ENCODE measurements around the gene HABP2.

HABP2 gene

GRCh38 chr10:113525713-113526112, 27.1 kb upstream of the HABP2 start:
- no peak for DNase-seq (ENCODE audit: low read depth, low spot score)

GRCh38 chr10:113527211-113527906, 25.5 kb upstream of the HABP2 start:
- no peak for DNase-seq (ENCODE audit: low read depth, low spot score)

GRCh38 chr10:113528876-113529275, 24.0 kb upstream of the HABP2 start:
- DNase-seq (ENCODE audit: low read depth, low spot score), result no peak

- DNase-seq (ENCODE audit: low read depth, low spot score), result no peak
These were observed 23.3 kb upstream of the HABP2 start for GRCh38 chr10:113529575-113529974.

- DNase-seq (ENCODE audit: low read depth, low spot score), result no peak
These were observed 22.4 kb upstream of the HABP2 start for GRCh38 chr10:113530476-113530875.

GRCh38 chr10:113532724-113533123, 20.1 kb upstream of the HABP2 start:
- DNase-seq (ENCODE audit: low read depth, low spot score), result no peak

- no peak for DNase-seq (ENCODE audit: low read depth, low spot score)
These were observed 19.1 kb upstream of the HABP2 start for GRCh38 chr10:113533801-113534200.

- no peak for DNase-seq (ENCODE audit: low read depth, low spot score)
These were observed 18.4 kb upstream of the HABP2 start for GRCh38 chr10:113534423-113534822.

- DNase-seq (ENCODE audit: low read depth, low spot score), result no peak
These were observed 15.2 kb upstream of the HABP2 start for GRCh38 chr10:113537672-113538071.

- no peak for DNase-seq (ENCODE audit: low read depth, low spot score)
These were observed 14.7 kb upstream of the HABP2 start for GRCh38 chr10:113538151-113538550.

GRCh38 chr10:113539789-113540188, 13.1 kb upstream of the HABP2 start:
- DNase-seq (ENCODE audit: low read depth, low spot score), result no peak

GRCh38 chr10:113540845-113541548, 11.9 kb upstream of the HABP2 start:
- no peak for DNase-seq (ENCODE audit: low read depth, low spot score)

GRCh38 chr10:113541549-113541927, 11.3 kb upstream of the HABP2 start:
- DNase-seq (ENCODE audit: low read depth, low spot score), result no peak

GRCh38 chr10:113543107-113543955, 9.5 kb upstream of the HABP2 start:
- DNase-seq (ENCODE audit: low read depth, low spot score), result no peak

GRCh38 chr10:113544392-113544791, 8.5 kb upstream of the HABP2 start:
- DNase-seq (ENCODE audit: low read depth, low spot score), result no peak

- no peak for DNase-seq (ENCODE audit: low read depth, low spot score)
These were observed 5.4 kb upstream of the HABP2 start for GRCh38 chr10:113547426-113547825.

GRCh38 chr10:113549856-113550255, 3.0 kb upstream of the HABP2 start:
- no peak for DNase-seq (ENCODE audit: low read depth, low spot score)

- DNase-seq (ENCODE audit: low read depth, low spot score), result no peak
These were observed 2.5 kb upstream of the HABP2 start for GRCh38 chr10:113550365-113550764.

- no peak for DNase-seq (ENCODE audit: low read depth, low spot score)
These were observed 839 bp upstream of the HABP2 start for GRCh38 chr10:113552014-113552413.

GRCh38 chr10:113553149-113553548, 296 bp downstream of the HABP2 start:
- no peak for DNase-seq (ENCODE audit: low read depth, low spot score)

GRCh38 chr10:113554214-113554613, 1.4 kb downstream of the HABP2 start:
- no peak for DNase-seq (ENCODE audit: low read depth, low spot score)

GRCh38 chr10:113555245-113555644, 2.4 kb downstream of the HABP2 start:
- no peak for DNase-seq (ENCODE audit: low read depth, low spot score)

All from smooth muscle cell of the brain vasculature (primary cell).